GM18508 (cell line): ENCODE data around the gene LPGAT1.
"Not testable (repeated sequence)": the region's sequence is repeated elsewhere in the genome, so short reads cannot be mapped to it uniquely, and the experiment has no call there.

ENCODE experiments used
- ATAC-seq: cut with Tn5 transposase; IDR thresholded peaks from one replicate; pipeline ENCODE4 v1.9.1; 2021; ENCODE audit warnings: moderate number of reproducible peaks; ENCODE audit not compliant: insufficient read depth, unreplicated experiment

LPGAT1 gene, protein sequence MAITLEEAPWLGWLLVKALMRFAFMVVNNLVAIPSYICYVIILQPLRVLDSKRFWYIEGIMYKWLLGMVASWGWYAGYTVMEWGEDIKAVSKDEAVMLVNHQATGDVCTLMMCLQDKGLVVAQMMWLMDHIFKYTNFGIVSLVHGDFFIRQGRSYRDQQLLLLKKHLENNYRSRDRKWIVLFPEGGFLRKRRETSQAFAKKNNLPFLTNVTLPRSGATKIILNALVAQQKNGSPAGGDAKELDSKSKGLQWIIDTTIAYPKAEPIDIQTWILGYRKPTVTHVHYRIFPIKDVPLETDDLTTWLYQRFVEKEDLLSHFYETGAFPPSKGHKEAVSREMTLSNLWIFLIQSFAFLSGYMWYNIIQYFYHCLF

DNA sequence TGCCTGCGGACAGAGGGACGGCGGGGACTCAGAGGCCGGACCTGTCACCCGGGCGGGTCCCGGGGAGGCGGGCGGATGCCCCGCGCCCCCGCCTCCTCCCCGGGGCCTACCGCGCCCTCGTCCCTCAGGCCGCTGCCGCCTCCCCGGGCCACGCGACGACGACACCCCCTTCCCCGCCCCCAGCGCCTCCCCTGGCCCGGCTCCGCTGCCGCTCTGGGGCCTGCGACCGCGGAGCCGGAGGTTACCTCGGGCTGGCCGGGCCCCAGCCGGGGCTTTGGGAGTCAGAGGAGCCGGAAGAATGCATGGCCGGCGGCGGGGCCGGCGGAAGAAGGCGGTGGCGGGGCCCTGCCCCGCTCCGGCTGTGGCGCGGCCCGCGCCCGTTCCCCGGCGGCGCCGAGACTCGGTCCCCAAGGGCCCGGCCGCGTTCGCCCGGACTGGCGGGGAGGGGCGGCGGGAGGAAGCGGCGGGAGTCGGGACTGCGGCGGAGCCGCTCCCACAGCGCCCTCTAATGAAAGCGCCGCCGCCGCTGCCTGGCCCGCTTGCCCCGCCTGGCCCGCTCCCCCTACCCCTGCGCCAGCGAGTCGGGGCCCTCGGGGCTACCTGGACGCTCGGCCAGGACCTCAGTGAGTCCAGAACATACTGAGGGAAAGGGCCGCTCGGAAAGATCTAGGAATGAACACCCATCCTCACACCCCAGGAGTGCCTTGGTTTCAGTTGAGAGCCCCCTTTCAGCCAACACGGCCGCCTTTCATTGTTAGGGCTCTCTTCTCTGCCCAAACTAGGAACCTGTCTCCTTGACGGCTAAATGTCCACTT, at the start of gene LPGAT1:
TSS of gene LPGAT1 (minus strand) at position 436 of the 815 bp plus-strand sequence. CDS start 1,467 bp downstream, outside the sequence.
- no peak for ATAC-seq

DNA sequence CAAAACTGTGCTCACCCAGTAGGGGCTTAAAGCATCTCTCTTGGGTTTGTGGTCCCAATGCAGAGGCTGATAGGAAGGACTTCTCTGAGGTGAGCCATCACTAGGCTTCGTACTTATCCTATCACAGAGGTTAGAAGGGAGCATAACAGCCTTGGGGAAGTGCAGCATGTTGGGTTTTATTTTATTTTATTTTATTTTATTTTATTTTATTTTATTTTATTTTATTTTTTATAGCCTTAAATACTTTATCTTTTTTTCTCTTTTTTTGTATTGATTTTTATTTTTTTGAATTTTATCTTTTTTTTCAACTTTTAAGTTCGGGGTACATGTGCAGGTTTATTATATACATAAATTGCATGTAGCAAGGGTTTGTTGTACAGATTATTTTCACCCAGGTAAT, 48.9 kb upstream of the LPGAT1 start:
- no peak for ATAC-seq

DNA sequence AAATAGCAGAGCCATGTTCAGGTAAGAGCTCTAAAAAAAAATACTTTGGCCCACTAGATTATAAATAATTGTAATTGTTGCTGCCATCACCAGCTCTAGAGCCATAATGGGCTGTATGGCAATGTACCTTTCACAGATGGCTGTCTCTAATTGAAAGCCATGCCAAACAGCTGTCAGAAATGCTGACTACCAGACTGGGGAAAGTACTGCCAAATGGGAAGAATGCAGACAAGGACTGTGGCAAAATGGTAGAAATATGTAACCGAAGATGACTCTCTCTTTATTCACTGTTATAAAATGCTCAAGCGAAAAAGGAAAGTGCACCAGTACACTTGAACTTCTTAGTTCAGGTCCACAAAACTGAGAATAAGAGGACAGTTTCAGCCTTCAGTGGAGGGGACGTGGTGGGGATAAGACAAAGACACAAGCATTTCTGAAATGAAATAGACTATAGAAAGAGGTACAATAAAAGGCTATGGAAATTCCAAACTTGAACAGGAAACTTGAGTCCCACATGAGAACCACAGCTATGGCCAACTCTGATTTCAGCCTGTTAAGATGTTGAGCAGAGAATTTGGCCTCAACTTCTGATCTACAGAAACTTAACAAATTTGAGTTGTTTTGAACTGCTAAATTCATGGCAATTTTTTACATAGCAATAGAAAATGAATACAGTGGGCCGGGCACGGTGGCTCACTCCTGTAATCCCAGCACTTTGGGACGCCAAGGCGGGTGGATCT, 46.5 kb upstream of the LPGAT1 start:
- ATAC-seq = no peak

DNA sequence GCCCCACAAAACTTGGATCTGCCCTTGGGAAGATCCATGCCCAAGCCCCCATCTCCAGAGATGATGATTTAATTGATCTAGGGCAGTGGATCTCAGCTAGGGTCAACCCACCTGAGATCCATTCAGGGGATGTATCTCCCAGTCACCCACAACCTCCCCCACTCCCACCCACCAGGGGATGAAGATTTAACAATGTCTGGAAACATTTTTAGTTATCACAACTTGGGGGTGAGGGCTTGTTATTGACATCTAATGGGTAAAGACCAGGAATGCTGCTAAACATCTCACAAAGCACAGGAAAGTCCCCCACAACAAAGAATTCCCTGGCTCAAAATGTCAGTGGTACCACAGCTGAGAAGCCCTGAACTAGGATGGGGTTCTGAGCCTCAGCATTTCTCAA, 45.0 kb upstream of the LPGAT1 start:
- ATAC-seq = no peak

DNA sequence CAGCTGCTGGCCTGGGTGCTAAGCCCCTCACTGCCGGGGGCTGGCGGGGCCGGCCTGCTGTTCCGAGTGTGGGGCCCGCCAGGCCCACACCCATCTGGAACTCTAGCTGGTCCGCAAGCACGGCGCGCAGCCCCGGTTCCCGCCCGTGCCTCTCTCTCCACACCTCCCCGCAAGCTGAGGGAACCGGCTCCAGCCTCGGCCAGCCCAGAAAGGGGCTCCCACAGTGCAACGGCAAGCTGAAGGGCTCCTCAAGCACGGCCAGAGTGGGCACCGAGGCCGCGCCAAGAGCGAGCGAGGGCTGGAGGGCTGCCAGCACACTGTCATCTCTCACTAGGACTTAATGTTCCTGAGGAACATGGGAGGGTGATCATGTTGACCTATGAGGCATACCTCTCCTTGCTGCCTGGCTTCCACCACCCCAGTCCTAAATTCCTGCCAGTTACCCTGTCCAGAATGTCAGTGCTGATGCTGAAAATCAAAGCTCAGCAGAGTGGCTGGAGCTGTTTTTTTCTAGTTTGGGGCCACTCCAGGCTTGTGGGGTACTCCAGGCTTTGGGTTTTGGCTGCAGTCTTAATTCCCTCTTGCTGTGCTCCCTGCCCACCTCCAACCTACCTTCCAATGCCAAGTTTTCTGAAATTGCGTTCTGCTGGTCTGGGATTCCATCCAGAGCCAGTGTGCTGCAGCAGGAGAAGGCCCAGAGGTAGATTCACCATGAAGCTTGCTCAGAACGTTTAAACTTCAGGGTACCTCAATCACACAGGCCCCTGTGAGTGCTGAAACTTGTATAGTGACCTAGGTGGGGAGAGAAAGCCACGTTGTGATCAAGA, 44.2 kb upstream of the LPGAT1 start:
- ATAC-seq = no peak

DNA sequence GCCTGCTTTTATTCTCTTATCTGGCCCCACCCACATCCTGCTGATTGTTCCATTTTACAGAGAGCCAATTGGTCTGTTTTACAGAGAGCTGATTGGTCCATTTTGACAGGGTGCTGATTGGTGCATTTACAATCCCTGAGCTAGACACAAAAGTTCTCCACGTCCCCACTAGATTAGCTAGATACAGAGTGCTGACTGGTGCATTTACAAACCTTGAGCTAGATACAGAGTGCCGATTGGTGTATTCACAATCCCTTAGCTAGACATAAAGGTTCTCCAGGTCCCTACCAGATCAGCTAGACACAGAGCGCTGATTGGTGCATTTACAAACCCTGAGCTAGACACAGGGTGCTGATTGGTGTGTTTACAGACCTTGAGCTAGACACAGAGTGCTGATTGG, 43.2 kb upstream of the LPGAT1 start:
- ATAC-seq = not testable (repeated sequence)

DNA sequence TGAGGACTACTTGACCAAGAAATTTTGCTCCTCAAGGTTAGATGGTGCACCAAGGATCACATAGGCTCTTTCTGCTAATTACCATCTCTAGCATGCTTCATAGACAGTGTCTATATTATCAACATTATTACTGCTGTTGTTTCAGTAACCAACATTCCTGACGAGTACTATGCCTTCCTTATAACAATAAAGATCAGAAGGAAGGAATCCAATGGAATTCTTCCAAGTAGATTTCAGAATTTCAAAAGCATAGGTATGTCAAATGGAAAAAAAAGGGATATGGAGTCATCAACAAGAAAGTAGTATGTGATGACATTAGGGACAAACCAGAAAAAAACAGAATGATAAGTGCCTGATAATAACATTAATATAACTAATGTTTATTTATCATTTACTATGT, 39.6 kb upstream of the LPGAT1 start:
- ATAC-seq = no peak

DNA sequence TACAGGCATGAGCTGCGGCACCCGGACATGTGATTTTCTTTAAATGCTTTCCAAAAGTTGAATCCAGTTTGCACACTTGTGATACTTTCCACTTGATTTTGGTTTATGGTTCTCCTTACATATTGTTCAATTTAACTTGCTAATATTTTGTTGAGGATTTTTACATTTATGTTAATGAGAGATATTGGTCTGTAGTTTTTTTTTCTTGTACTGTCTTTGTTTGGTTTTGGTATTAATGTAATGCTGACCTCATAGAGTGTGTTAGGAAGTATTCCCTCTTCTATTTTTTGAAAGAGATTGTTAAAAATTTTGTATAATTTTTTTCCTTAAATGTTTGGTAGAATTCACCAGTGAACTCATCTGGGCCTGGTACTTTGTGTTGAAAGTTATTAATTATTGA, 34.6 kb upstream of the LPGAT1 start:
- no peak for ATAC-seq

DNA sequence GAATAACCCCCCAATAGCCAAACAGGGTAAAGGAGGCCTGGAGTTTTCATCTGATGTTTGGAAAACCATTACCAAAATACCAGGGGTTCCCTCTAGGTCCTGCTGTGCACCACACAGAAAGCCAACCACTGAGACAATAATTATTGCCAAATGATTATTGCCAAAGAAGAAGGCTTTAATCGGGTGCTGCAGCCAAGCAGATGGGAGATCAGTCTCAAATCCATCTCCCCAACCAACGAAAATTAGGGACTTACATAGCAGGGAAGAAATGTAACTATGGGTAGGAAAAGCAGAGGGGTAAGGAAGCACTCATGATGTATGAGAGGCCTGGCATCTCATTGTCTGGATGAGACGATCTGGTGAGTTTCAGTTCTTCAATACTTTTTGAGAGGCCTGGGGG, 28.8 kb upstream of the LPGAT1 start:
- ATAC-seq = no peak

DNA sequence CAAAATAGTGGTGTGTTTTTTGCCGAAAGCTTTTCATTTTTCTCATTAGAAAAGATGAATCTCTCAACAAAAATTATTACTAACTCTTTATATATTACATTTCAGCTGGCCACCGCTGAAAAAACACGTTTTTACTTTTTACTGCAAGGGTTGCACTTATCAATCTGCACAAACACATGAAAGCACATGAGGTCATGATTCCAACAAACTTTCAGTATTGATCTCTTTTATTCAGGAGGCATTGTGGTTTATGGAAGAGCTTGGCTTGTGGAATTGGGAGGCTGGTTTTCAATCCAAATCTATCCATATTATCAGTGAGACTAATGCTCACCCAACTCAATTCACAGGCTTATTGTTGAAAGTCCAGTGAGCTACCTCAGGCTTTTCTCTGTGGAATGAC, 20.6 kb upstream of the LPGAT1 start:
- no peak for ATAC-seq

DNA sequence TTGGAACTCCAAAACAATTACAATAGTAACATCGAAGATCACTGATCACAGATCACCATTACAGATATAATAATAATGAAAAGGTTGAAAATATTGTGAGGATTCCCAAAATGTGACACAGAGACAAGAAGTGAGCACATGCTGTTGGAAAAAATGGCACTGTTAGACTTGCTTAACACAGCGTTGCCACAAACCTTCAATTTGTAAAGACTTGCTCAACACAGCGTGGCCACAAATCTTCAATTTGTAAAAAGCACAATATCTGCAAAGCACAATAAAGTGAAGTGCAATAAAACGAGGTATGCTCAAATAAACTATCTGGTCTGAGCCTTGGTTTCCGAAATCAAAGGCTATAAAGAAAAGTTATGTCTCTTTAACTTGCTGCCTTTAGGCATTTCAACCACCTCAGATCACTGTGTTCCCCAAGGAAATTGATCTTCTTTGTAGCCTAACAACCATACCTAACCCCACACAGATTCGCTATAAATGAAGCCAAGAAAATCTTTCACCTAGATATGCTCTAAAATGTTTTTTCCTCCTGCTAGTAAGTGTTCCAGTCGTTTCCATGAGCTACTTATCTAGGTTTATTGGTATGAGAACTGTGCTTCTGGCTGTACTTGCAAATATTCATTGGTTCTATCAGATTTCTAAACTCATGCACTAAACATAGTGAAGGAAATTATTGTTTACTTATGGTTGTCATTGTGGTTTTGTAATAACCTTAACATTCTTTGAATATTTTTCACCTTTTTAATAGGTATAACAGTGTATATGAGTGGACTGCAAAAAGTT, 13.1 kb upstream of the LPGAT1 start:
- no peak for ATAC-seq

DNA sequence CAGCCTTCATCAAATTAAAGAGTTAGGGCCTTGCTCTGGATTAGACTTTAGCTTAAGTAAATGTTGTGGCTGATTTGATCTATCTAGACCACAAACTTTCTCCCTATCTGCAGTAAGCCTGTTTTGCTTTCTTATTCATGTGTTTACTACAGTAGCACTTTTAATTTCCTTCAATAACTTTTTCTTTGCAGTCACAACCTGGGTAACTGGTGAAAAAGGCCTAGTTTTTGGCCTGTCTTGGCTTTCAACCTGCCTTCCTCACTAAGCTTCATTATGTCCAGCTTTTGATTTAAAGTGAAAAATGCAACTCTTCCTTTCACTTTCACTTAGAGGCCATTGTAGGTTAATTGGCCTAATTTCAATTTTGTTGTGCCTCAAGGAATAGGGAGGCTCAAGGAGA, 12.5 kb upstream of the LPGAT1 start:
- ATAC-seq = no peak

DNA sequence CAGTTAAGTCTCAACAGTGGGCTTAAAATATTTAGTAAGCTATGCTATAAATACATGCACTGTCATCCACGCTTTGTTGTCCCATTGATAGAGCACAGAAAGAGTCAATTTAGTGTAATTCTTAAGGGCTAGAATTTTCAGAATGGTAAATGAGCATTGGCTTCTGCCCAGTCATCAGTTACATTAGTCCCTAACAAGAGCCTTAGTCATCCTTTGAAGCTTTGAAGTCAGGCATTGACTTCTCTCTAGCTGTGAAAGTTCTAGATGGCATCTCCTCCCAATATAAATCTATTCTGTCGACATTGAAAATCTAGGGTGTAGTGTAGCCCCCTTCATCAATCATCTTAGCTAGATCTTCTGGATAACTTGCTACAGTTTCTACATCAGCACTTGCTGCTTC, 12.0 kb upstream of the LPGAT1 start:
- no peak for ATAC-seq

DNA sequence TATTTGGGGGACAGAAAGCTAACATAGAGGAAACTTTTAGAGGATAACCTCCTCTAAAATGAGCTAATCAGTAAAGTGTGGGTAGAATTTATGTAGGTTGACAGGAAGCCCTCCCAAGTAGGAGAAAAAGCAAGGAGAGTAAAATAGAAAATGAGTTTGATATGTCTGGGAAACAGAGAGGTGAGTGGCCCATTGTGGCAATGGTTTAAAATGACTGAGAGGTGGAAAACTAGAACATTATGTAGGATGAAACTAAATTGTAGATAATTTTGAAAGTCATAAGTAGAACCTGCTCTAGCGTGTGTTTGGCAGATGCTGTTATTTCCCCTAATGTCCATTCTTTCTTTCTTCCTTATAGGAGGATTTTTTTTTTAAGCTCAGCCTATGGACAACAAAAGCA, 8.5 kb upstream of the LPGAT1 start:
- ATAC-seq = no peak

DNA sequence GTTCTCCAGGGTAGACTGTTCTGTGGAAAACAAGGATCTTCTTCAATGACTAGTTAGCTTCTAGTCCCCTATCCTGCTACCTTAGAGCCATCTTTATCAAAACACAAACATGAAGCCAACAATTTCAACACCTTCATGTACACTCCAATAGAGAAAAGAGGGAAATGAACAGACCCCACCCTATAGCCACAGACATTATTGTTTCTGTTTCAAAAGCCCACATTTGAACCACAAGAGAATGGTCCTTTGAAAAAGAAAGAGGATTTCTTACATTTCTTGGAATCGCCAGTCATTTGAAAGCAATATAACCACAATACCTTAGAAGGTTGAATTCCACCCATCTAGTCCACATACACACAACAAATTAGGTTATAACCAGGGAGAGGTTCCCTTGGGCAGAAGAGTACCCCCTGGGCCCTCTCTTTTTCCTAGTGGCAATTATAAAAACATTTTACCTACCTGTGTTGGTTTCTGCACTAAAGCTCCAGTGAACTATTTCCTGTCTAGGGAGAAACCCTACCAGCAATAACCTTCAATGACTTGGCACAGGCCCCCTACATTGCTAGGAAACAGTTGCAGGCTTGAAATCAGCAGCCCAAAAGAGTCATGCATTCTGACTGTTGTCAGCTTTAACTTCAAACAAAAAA, 2.7 kb upstream of the LPGAT1 start:
- ATAC-seq = no peak

DNA sequence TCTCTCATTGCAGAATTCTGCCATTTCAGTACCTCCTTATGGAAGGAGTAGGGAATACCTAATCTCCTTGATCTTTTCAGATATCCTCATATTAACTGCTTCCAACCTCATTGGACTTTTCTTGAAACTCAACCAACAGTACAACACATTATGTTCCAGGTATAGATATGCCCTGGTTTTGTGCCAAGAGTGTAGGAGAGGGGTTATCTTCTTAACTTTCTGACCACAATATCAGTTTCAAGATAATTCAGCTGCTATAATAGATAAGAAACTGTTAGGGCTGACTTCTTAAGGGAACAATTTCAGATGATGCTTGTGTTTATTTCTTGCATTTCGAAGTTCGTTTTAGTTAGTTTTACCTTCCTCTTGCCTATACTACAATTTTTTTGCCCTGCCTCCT, 2.1 kb upstream of the LPGAT1 start:
- ATAC-seq = no peak

DNA sequence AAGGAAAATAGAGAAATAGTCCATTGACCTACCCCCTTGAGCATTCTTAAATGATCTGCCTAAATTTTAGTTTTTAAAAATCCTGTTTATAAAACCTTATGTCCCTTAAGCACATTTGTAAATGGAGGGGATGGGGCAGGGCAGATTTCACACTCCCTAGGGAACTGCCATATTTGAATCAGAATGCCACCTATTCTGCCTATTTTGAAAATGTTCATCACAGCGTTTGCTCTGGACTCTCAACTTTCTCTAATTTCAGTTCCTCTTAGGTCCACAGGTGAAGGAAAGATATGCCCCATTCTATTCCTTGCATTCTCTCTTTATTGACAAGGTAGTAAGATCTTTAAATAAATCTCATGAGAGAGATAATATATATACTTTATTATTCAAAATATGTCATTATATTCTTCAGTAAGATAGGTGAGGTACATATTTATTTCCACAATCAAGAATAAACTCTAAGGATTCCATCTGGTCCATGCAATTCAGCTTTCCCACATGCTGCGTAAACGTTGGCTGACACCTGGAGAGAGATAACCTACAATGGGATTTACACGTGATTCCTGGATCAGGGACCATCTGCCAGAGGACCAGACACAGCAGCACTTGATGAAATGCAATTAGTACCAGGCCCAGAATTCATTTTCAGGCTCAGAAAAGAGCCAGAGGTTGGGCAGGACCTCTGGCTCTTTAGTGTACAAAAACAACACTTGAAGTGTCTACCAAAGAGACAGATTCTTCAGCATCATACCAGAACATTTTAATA, 1.2 kb upstream of the LPGAT1 start:
- ATAC-seq = no peak

DNA sequence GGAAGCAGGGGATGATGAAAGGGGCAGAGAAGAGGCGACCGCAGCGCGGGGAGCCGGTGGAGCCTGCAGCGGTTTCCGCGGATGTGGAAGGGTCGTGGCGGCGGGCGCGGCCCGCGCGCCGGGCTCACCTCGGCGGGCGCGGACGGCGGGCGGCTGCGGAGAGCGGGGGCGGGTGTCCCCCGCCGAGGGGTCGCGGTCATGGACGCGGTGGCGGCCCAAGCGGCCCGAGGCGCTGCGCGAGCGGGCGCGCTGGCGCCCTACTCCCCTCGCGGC, 572 bp downstream of the LPGAT1 start:
- no peak for ATAC-seq
